ENCODE data around the gene CREBRF.

- TF ChIP-seq CTCF (IDR thresholded peaks at IDR 0.05; ENCODE audit: extremely low read depth in 1 of 2, insufficient read depth in 1 of 2, low read depth in 1 of 2, low read length in 2 of 2), result no peak
- no peak for TF ChIP-seq POLR2AphosphoS5 (IDR thresholded peaks at IDR 0.05; ENCODE audit: insufficient read depth, low read depth, low read length)
- no peak for TF ChIP-seq EZH2 (IDR thresholded peaks at IDR 0.05; ENCODE audit: borderline replicate concordance, low read depth, low read length, severe bottlenecking)
Measured at GRCh38 chr5:173015598-173016455, 40.3 kb upstream of the CREBRF start.
